ENCODE measurements around the gene LEAP2.
"Not testable (repeated sequence)": the region's sequence is repeated elsewhere in the genome, so short reads cannot be mapped to it uniquely, and the experiment has no call there.

The LEAP2 gene

GRCh38 chr5:132848270-132848669, 25.2 kb upstream of the LEAP2 start:
- Histone ChIP-seq H3K9ac (ENCODE audit: low read depth, low read length) (no peak overlapping the region), H3K4me3 (ENCODE audit: low read length) (no peak overlapping the region), H3K36me3 (ENCODE audit: insufficient read depth, low read length) (no peaks in the 10 kb centered on the region), H3K27ac (ENCODE audit: low read depth, low read length) (no peak overlapping the region), H3K9me3 (ENCODE audit: insufficient read depth, low read depth, low read length) (no peaks in the 10 kb centered on the region), H3K27me3 (ENCODE audit: insufficient read depth, low read length) (no peaks in the 10 kb centered on the region), H3K4me1 (ENCODE audit: insufficient read depth, low read length) (no peaks in the 10 kb centered on the region)
- WGBS: 97% methylated on average over 6 of the region's 8 CpGs

- WGBS: 81% methylated on average over 1 of the region's 1 CpG
- H3K27me3 ChIP-seq (ENCODE audit: insufficient read depth, low read length): no peaks in the 10 kb centered on the region
- H3K9ac ChIP-seq (ENCODE audit: low read depth, low read length): no peak overlapping the region
- H3K4me1 ChIP-seq (ENCODE audit: insufficient read depth, low read length): peaks cover 7% of the 10 kb centered on the region
- H3K36me3 ChIP-seq (ENCODE audit: insufficient read depth, low read length): no peaks in the 10 kb centered on the region
- H3K4me3 ChIP-seq (ENCODE audit: low read length): no peak overlapping the region
- H3K9me3 ChIP-seq (ENCODE audit: insufficient read depth, low read depth, low read length): no peaks in the 10 kb centered on the region
- H3K27ac ChIP-seq (ENCODE audit: low read depth, low read length): no peak overlapping the region
These were observed 24.1 kb upstream of the LEAP2 start for GRCh38 chr5:132849347-132849746.

GRCh38 chr5:132850066-132850465, 23.4 kb upstream of the LEAP2 start:
- Histone ChIP-seq H3K36me3 (ENCODE audit: insufficient read depth, low read length) (no peaks in the 10 kb centered on the region), H3K4me3 (ENCODE audit: low read length) (no peak overlapping the region), H3K4me1 (ENCODE audit: insufficient read depth, low read length) (peaks cover 11% of the 10 kb centered on the region), H3K27ac (ENCODE audit: low read depth, low read length) (no peak overlapping the region), H3K9me3 (ENCODE audit: insufficient read depth, low read depth, low read length) (no peaks in the 10 kb centered on the region), H3K27me3 (ENCODE audit: insufficient read depth, low read length) (no peaks in the 10 kb centered on the region), H3K9ac (ENCODE audit: low read depth, low read length) (no peak overlapping the region)
- 90% methylated on average over 1 of the region's 2 CpGs for WGBS

- WGBS: 95% methylated on average over 3 of the region's 3 CpGs
- Histone ChIP-seq H3K4me3 (ENCODE audit: low read length) (no peak overlapping the region), H3K9ac (ENCODE audit: low read depth, low read length) (no peak overlapping the region), H3K9me3 (ENCODE audit: insufficient read depth, low read depth, low read length) (no peaks in the 10 kb centered on the region), H3K36me3 (ENCODE audit: insufficient read depth, low read length) (no peaks in the 10 kb centered on the region), H3K27ac (ENCODE audit: low read depth, low read length) (no peak overlapping the region), H3K4me1 (ENCODE audit: insufficient read depth, low read length) (peaks cover 11% of the 10 kb centered on the region), H3K27me3 (ENCODE audit: insufficient read depth, low read length) (no peaks in the 10 kb centered on the region)
These were observed 20.1 kb upstream of the LEAP2 start for GRCh38 chr5:132853323-132853722.

- 79% methylated on average over 1 of the region's 1 CpG for WGBS
- H3K9ac ChIP-seq (ENCODE audit: low read depth, low read length): no peak overlapping the region
- H3K4me1 ChIP-seq (ENCODE audit: insufficient read depth, low read length): peaks cover 11% of the 10 kb centered on the region
- H3K36me3 ChIP-seq (ENCODE audit: insufficient read depth, low read length): no peaks in the 10 kb centered on the region
- no peaks in the 10 kb centered on the region for H3K27me3 ChIP-seq (ENCODE audit: insufficient read depth, low read length)
- H3K4me3 ChIP-seq (ENCODE audit: low read length): no peak overlapping the region
- H3K9me3 ChIP-seq (ENCODE audit: insufficient read depth, low read depth, low read length): no peaks in the 10 kb centered on the region
- no peak overlapping the region for H3K27ac ChIP-seq (ENCODE audit: low read depth, low read length)
These were observed 19.7 kb upstream of the LEAP2 start for GRCh38 chr5:132853790-132854189.

GRCh38 chr5:132854301-132854700, 19.2 kb upstream of the LEAP2 start:
- Histone ChIP-seq H3K27me3 (ENCODE audit: insufficient read depth, low read length) (no peaks in the 10 kb centered on the region), H3K27ac (ENCODE audit: low read depth, low read length) (no peak overlapping the region), H3K4me1 (ENCODE audit: insufficient read depth, low read length) (peaks cover 11% of the 10 kb centered on the region), H3K9me3 (ENCODE audit: insufficient read depth, low read depth, low read length) (no peaks in the 10 kb centered on the region), H3K36me3 (ENCODE audit: insufficient read depth, low read length) (no peaks in the 10 kb centered on the region), H3K9ac (ENCODE audit: low read depth, low read length) (no peak overlapping the region), H3K4me3 (ENCODE audit: low read length) (no peak overlapping the region)
- 57% methylated on average over 3 of the region's 3 CpGs for WGBS

- not testable (repeated sequence) for H3K4me3 ChIP-seq (ENCODE audit: low read length); H3K9me3 ChIP-seq (ENCODE audit: insufficient read depth, low read depth, low read length); H3K27me3 ChIP-seq (ENCODE audit: insufficient read depth, low read length); H3K36me3 ChIP-seq (ENCODE audit: insufficient read depth, low read length); H3K9ac ChIP-seq (ENCODE audit: low read depth, low read length); H3K27ac ChIP-seq (ENCODE audit: low read depth, low read length)
- H3K4me1 ChIP-seq (ENCODE audit: insufficient read depth, low read length): peaks cover 11% of the 10 kb centered on the region
- WGBS: 91% methylated on average over 5 of the region's 5 CpGs
These were observed 18.5 kb upstream of the LEAP2 start for GRCh38 chr5:132854992-132855391.

- Histone ChIP-seq H3K27ac (ENCODE audit: low read depth, low read length) (no peak overlapping the region), H3K27me3 (ENCODE audit: insufficient read depth, low read length) (no peaks in the 10 kb centered on the region), H3K4me3 (ENCODE audit: low read length) (no peak overlapping the region), H3K36me3 (ENCODE audit: insufficient read depth, low read length) (no peaks in the 10 kb centered on the region), H3K4me1 (ENCODE audit: insufficient read depth, low read length) (peaks cover 11% of the 10 kb centered on the region), H3K9me3 (ENCODE audit: insufficient read depth, low read depth, low read length) (no peaks in the 10 kb centered on the region), H3K9ac (ENCODE audit: low read depth, low read length) (no peak overlapping the region)
- 96% methylated on average over 3 of the region's 3 CpGs for WGBS
These were observed 17.5 kb upstream of the LEAP2 start for GRCh38 chr5:132856011-132856410.

- no peak overlapping the region for H3K27ac ChIP-seq (ENCODE audit: low read depth, low read length)
- H3K9me3 ChIP-seq (ENCODE audit: insufficient read depth, low read depth, low read length): no peaks in the 10 kb centered on the region
- H3K36me3 ChIP-seq (ENCODE audit: insufficient read depth, low read length): no peaks in the 10 kb centered on the region
- no peak overlapping the region for H3K9ac ChIP-seq (ENCODE audit: low read depth, low read length)
- H3K4me1 ChIP-seq (ENCODE audit: insufficient read depth, low read length): no peaks in the 10 kb centered on the region; the same call in 1 of the 2 replicates
- WGBS: 89% methylated on average over 2 of the region's 2 CpGs
- H3K27me3 ChIP-seq (ENCODE audit: insufficient read depth, low read length): no peaks in the 10 kb centered on the region; the same call in 1 of the 2 replicates
- no peak overlapping the region for H3K4me3 ChIP-seq (ENCODE audit: low read length)
These were observed 13.5 kb upstream of the LEAP2 start for GRCh38 chr5:132859889-132860437.

DNA sequence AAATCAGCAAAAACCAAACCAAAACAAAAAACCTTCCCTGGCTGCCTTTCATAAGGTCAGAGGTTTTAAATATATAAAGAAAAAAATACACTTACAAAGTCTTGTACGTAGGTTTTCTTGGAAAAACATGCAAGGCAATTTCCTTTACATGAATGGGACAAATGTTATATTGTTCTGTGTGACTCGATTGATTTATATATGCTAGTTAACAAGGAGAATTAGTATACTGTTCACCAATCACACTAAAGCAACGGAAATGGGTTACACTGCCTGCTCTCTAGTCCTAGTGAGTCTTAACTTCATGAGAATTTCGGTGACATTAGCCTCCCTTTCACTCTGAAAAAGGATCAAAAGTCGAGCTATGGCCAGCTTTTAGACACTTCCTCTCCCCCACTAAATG, 12.7 kb upstream of the LEAP2 start:
- H3K9ac ChIP-seq (ENCODE audit: low read depth, low read length): no peak overlapping the region
- H3K36me3 ChIP-seq (ENCODE audit: insufficient read depth, low read length): no peaks in the 10 kb centered on the region
- H3K9me3 ChIP-seq (ENCODE audit: insufficient read depth, low read depth, low read length): no peaks in the 10 kb centered on the region
- H3K27me3 ChIP-seq (ENCODE audit: insufficient read depth, low read length): no peaks in the 10 kb centered on the region; the same call in 1 of the 2 replicates
- no peak overlapping the region for H3K27ac ChIP-seq (ENCODE audit: low read depth, low read length)
- WGBS: 80% methylated on average over 3 of the region's 5 CpGs
- H3K4me3 ChIP-seq (ENCODE audit: low read length): no peak overlapping the region
- peaks cover 4% of the 10 kb centered on the region; the same call in 1 of the 2 replicates for H3K4me1 ChIP-seq (ENCODE audit: insufficient read depth, low read length)

DNA sequence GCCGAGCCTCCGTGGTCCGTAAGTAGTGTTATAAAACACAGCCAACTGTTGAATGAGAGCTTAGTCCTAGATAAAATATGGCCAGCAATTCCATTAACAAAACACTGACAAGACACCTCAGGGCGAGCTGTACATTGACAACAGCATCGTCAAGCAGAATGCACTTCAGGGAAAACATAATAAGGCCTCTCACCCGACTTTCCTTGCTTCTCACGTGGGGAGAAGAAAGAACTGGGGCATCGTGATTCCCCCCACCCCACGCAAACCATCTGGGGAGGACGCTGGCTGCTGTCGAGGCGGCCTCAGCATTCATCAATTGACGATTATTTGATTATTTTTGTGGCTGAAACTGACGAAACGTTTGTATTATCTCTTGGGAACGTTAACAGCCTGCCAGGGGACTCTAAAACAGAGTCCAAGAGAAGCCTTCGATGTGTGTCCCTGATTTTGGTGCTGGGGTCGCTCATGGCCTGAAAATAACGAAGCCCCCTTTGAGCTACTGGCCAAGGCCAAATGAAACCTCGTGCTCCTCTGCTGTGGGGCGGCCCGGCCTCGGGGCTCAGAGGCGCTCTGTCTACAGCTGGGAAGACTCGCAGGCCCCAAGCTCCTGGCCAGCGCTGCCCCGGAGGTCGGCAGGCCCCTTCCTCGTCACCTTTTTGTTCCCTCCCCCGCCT, 7.7 kb upstream of the LEAP2 start:
- Histone ChIP-seq H3K4me1 (ENCODE audit: insufficient read depth, low read length) (peaks cover 9% of the 10 kb centered on the region; the same call in 1 of the 2 replicates), H3K4me3 (ENCODE audit: low read length) (peak overlapping the region; percentile 90), H3K9ac (ENCODE audit: low read depth, low read length) (peak overlapping the region; percentile 64), H3K27me3 (ENCODE audit: insufficient read depth, low read length) (no peaks in the 10 kb centered on the region; the same call in 1 of the 2 replicates), H3K36me3 (ENCODE audit: insufficient read depth, low read length) (peaks cover 26% of the 10 kb centered on the region), H3K9me3 (ENCODE audit: insufficient read depth, low read depth, low read length) (no peaks in the 10 kb centered on the region), H3K27ac (ENCODE audit: low read depth, low read length) (peak overlapping the region; percentile 87)
- 47% methylated on average over 30 of the region's 30 CpGs for WGBS

Measured in HUES64 (cell line).